Stomach (tissue), 4 donors: ENCODE measurements around the gene SULF2.

Experiments
- POLR2A ChIP-seq, 4 donors: fragments of 450-650 bp; IDR thresholded peaks; one replicate each; pipeline ENCODE4 v1.6.1; 2016; ENCODE audit warnings: antibody characterized with exemption in 4 of 4, control low read depth in 2 of 4, mild to moderate bottlenecking in 1 of 4, moderate library complexity in 1 of 4
- POLR2AphosphoS5 ChIP-seq, 3 donors: sonication (generic); formaldehyde crosslinking; IDR thresholded peaks; one replicate each; pipeline ENCODE4 v1.6.1; 2016; ENCODE audit warnings: antibody characterized with exemption in 3 of 3
- TF ChIP-seq, protein P1 (sequence below), 7 experiments: fragments of 450-650 bp in 4 of 7; fragments of 200-600 bp in 3 of 7; sonication (generic) in 3 of 7; IDR thresholded peaks; one replicate each; pipeline ENCODE4 v1.5.1; 2016 to 2019; ENCODE audit warnings: antibody characterized with exemption in 7 of 7, control low read depth in 2 of 7, mild to moderate bottlenecking in 1 of 7

DNA sequence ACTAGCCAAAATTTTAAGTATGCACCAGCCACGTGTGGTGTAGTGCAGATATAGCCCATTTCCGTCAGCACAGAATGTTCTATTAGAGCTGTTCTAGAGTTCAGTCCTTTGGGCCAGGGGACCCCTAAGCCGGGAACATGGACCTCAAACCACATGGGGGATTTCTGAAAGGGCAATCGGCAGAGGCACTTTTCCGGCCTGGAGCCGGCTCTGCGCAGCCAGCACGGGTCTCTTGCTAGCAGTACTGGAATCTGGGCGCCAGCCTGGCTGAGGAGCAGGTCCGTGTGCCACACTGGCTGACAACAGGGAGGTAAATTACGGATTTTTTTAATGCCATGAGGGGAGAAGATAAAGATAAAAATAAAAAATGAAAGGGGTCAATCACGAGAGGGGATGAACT is 120.5 kb downstream of the SULF2 start:
- no peak for TF ChIP-seq POLR2AphosphoS5 (IDR thresholded peaks at IDR 0.05)
- TF ChIP-seq, protein P1, sequence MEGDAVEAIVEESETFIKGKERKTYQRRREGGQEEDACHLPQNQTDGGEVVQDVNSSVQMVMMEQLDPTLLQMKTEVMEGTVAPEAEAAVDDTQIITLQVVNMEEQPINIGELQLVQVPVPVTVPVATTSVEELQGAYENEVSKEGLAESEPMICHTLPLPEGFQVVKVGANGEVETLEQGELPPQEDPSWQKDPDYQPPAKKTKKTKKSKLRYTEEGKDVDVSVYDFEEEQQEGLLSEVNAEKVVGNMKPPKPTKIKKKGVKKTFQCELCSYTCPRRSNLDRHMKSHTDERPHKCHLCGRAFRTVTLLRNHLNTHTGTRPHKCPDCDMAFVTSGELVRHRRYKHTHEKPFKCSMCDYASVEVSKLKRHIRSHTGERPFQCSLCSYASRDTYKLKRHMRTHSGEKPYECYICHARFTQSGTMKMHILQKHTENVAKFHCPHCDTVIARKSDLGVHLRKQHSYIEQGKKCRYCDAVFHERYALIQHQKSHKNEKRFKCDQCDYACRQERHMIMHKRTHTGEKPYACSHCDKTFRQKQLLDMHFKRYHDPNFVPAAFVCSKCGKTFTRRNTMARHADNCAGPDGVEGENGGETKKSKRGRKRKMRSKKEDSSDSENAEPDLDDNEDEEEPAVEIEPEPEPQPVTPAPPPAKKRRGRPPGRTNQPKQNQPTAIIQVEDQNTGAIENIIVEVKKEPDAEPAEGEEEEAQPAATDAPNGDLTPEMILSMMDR (IDR thresholded peaks at IDR 0.05): no peak
- TF ChIP-seq POLR2A (IDR thresholded peaks at IDR 0.05): no peak
